Vagina (tissue), 2 donors: ENCODE results near the gene SAMMSON.

Experiments
- POLR2AphosphoS5 ChIP-seq, 2 donors: sonication (generic); formaldehyde crosslinking; IDR thresholded peaks; one replicate each; pipeline ENCODE4 v1.9.0; 2017; ENCODE audit warnings: antibody characterized with exemption in 2 of 2, mild to moderate bottlenecking in 2 of 2, low read depth in 1 of 2; ENCODE audit not compliant: insufficient read depth in 1 of 2
- TF ChIP-seq, protein P1 (sequence below), 3 experiments: fragments of 450-650 bp in 2 of 3; fragments of 200-600 bp in 1 of 3; sonication (generic) in 1 of 3; IDR thresholded peaks; one replicate each; pipeline ENCODE4 v1.5.1; 2017 to 2019; ENCODE audit warnings: antibody characterized with exemption in 3 of 3, mild to moderate bottlenecking in 2 of 3, moderate library complexity in 2 of 3

DNA sequence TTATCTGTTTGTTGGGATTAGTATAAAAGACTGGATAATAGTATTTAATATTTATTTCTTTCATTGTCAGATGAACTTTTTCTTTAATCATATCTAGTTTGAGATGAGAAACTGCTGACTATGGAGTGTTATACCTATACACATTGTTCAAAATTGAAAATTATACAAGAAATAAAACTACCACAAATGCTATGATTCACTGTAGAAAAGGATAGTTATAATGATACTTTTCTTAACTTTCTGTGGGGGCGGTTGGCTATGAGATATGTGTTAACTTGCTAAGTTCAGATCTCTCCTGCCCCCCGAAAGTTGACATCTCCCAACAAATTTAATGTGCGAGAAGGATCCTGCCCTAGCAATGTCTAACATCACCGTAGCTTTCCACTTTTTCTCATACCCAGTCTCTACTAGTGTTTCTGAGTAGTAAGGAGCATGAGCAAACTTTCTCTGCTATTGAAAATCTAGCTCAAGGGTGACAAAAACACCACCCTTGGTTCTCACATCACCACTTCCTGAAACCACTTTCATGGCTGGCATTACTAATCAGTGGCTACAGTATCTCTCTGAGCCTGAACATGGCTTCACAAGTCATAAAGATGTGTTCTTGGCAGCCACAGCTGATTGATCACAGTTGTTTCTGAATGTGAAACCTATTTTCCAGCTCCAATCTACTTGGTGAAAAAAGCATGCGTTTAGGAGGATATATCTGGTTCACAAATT is 15.8 kb upstream of the SAMMSON start:
- TF ChIP-seq, protein P1, sequence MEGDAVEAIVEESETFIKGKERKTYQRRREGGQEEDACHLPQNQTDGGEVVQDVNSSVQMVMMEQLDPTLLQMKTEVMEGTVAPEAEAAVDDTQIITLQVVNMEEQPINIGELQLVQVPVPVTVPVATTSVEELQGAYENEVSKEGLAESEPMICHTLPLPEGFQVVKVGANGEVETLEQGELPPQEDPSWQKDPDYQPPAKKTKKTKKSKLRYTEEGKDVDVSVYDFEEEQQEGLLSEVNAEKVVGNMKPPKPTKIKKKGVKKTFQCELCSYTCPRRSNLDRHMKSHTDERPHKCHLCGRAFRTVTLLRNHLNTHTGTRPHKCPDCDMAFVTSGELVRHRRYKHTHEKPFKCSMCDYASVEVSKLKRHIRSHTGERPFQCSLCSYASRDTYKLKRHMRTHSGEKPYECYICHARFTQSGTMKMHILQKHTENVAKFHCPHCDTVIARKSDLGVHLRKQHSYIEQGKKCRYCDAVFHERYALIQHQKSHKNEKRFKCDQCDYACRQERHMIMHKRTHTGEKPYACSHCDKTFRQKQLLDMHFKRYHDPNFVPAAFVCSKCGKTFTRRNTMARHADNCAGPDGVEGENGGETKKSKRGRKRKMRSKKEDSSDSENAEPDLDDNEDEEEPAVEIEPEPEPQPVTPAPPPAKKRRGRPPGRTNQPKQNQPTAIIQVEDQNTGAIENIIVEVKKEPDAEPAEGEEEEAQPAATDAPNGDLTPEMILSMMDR (IDR thresholded peaks at IDR 0.05): no peak
- no peak for TF ChIP-seq POLR2AphosphoS5 (IDR thresholded peaks at IDR 0.05; ENCODE audit: insufficient read depth in 1 of 2, low read depth in 1 of 2)
